GM12878 (cell line): ENCODE measurements around the gene GGPS1.
"Not testable (repeated sequence)": the region's sequence is repeated elsewhere in the genome, so short reads cannot be mapped to it uniquely, and the experiment has no call there.

Source experiments
- BMI1 ChIP-seq: fragments of 450-650 bp; IDR thresholded peaks from 2 replicates; pipeline ENCODE4 v1.6.1; 2016; ENCODE audit warnings: mild to moderate bottlenecking, moderate library complexity, borderline replicate concordance
- CEBPB ChIP-seq, 2 experiments: fragments of 150-350 bp in 1 of 2; IDR thresholded peaks; 2 replicates each; pipeline ENCODE4 v1.6.1; 2012 to 2014; ENCODE audit warnings: low read depth in 2 of 2, low read length in 2 of 2, borderline replicate concordance in 1 of 2, inconsistent platforms in 1 of 2
- CTCF ChIP-seq, 3 experiments: IDR thresholded peaks in 2 of 3; conservative IDR thresholded peaks in 1 of 3; 2 replicates each; pipeline ENCODE4 v1.5.1; 2011; ENCODE audit warnings: low read depth in 3 of 3, low read length in 3 of 3, mild to moderate bottlenecking in 3 of 3, control low read depth in 2 of 3, moderate library complexity in 2 of 3, inconsistent platforms in 1 of 3, mixed read lengths in 1 of 3; ENCODE audit not compliant: control insufficient read depth in 2 of 3, insufficient read depth in 1 of 3; ENCODE audit errors: extremely low read depth in 1 of 3
- ELK1 ChIP-seq: IDR thresholded peaks from 2 replicates; pipeline ENCODE4 v1.6.1; 2012; ENCODE audit warnings: low read depth, low read length, improper control_type of control experiment
- EP300 ChIP-seq, 2 experiments: fragments of 150-350 bp in 1 of 2; IDR thresholded peaks; 2 replicates each; pipeline ENCODE4 v1.6.1; 2011 to 2012; ENCODE audit warnings: low read depth in 2 of 2, low read length in 2 of 2, borderline replicate concordance in 1 of 2, improper control_type of control experiment in 1 of 2, inconsistent platforms in 1 of 2; ENCODE audit not compliant: control insufficient read depth in 1 of 2
- FOS ChIP-seq: IDR thresholded peaks from 3 replicates; pipeline ENCODE4 v1.6.1; 2011; ENCODE audit warnings: borderline replicate concordance; ENCODE audit not compliant: insufficient read length; ENCODE audit errors: extremely low read depth
- POLR2A ChIP-seq: IDR thresholded peaks from 2 replicates; pipeline ENCODE4 v1.6.1; 2011; ENCODE audit warnings: low read depth, mild to moderate bottlenecking, low read length
- POLR2AphosphoS5 ChIP-seq: IDR thresholded peaks from 2 replicates; pipeline ENCODE4 v1.6.1; 2011; ENCODE audit warnings: mild to moderate bottlenecking, low read length, inconsistent platforms
- RAD21 ChIP-seq: IDR thresholded peaks from 2 replicates; pipeline ENCODE4 v1.6.1; 2011; ENCODE audit warnings: mild to moderate bottlenecking, low read depth, low read length, moderate library complexity; ENCODE audit not compliant: insufficient read depth
- REST ChIP-seq: IDR thresholded peaks from 2 replicates; pipeline ENCODE4 v1.6.1; 2012; ENCODE audit warnings: mild to moderate bottlenecking, low read depth, low read length
- SUPT20H ChIP-seq: IDR thresholded peaks from 2 replicates; pipeline ENCODE4 v1.6.1; 2011; ENCODE audit warnings: low read depth, mild to moderate bottlenecking, low read length, moderate library complexity, borderline replicate concordance; ENCODE audit not compliant: control insufficient read depth
- USF1 ChIP-seq: IDR thresholded peaks from 2 replicates; pipeline ENCODE4 v1.6.1; 2011; ENCODE audit warnings: borderline replicate concordance, low read depth, mild to moderate bottlenecking, moderate library complexity, mixed read lengths, low read length; ENCODE audit not compliant: insufficient read depth; ENCODE audit errors: extremely low read length
- ZNF207 ChIP-seq: fragments of 450-650 bp; IDR thresholded peaks from 2 replicates; pipeline ENCODE4 v1.6.1; 2014; ENCODE audit warnings: antibody characterized with exemption, mild to moderate bottlenecking, borderline replicate concordance
- ZNF687 ChIP-seq: fragments of 450-650 bp; IDR thresholded peaks from 2 replicates; pipeline ENCODE4 v1.6.1; 2017; ENCODE audit warnings: mild to moderate bottlenecking, moderate library complexity

GRCh38 chr1:235309206-235309605, 19.2 kb upstream of the GGPS1 start:
- not testable (repeated sequence) for TF ChIP-seq CTCF (IDR thresholded peaks at IDR 0.05 in 2 of 3, conservative IDR thresholded peaks at IDR 0.05 in 1 of 3; ENCODE audit: control insufficient read depth in 2 of 3, extremely low read depth in 1 of 3, insufficient read depth in 1 of 3, low read depth in 3 of 3, low read length in 3 of 3); SUPT20H; CEBPB (IDR thresholded peaks at IDR 0.05; ENCODE audit: borderline replicate concordance in 1 of 2, low read depth in 2 of 2, low read length in 2 of 2); REST; ELK1; USF1; EP300 (IDR thresholded peaks at IDR 0.05; ENCODE audit: borderline replicate concordance in 1 of 2, control insufficient read depth in 1 of 2, low read depth in 2 of 2, low read length in 2 of 2); RAD21; POLR2A; BMI1; ZNF687; FOS; POLR2AphosphoS5; ZNF207
